HepG2 (cell line): ENCODE measurements around the gene CH25H. TPM values are rescaled to one million over a fixed set of nuclear protein-coding genes. Genes with fewer than 3 reads are reported as not detected.
A peak's percentile ranks its signal among the peaks of the same experiment; 100 is the strongest.

Experiments
- ATAC-seq: fragments of 200-7000 bp; cut with Tn5 transposase; 3 replicates; pipeline ENCODE4 v1.9.1; 2020; ENCODE audit warnings: mild to moderate bottlenecking, moderate library complexity
- BruUV-seq: library from RNA; stranded (reverse); fragments of 400-500 nt; replicated peaks from 2 replicates; lab custom pipeline; 2021; lab: Mats Ljungman, UMichigan
- CTCF ChIA-PET: fragments of 300-600 bp; formaldehyde crosslinking; extraction: SDS; loops from one replicate; lab custom pipeline; 2021; ENCODE audit warnings: low total read pairs, inconsistent platforms, low intra/inter-chr PET ratio; lab: Yijun Ruan, JAX
- POLR2A ChIA-PET: fragments of 350-600 bp; sonication (Branson Sonifier 250); formaldehyde crosslinking; loops from one replicate; lab custom pipeline; 2020; ENCODE audit warnings: antibody characterized with exemption, inconsistent platforms; lab: Yijun Ruan, JAX
- DNase-seq: peaks from one replicate; pipeline ENCODE4 v3.0.0-alpha.2; 2015; ENCODE audit warnings: low spot score
- FAIRE-seq: peaks from 3 replicates; lab custom pipeline; 2011; peaks lifted over from hg19 to GRCh38; lab: Jason Lieb, UNC
- H2AFZ ChIP-seq: one replicate; pipeline ENCODE4 v1.6.1; 2011; ENCODE audit warnings: low read length, inconsistent platforms
- H3K27ac ChIP-seq: fragments of 300-600 bp; 3 replicates; pipeline ENCODE4 v1.8.0; 2011; ENCODE audit warnings: mixed run types, mild to moderate bottlenecking, mixed read lengths, low read length, inconsistent platforms; ENCODE audit not compliant: insufficient read depth; ENCODE audit errors: extremely low read length
- H3K27me3 ChIP-seq, 2 experiments: fragments of 200-600 bp in 1 of 2; 2 replicates in 1 of 2; 3 replicates in 1 of 2; pipeline versions ENCODE4 v1.6.0 to v1.8.0; 2011; ENCODE audit warnings: low read length in 2 of 2, mild to moderate bottlenecking in 2 of 2, moderate library complexity in 2 of 2, inconsistent platforms in 1 of 2; ENCODE audit not compliant: insufficient read depth in 2 of 2, control insufficient read depth in 1 of 2
- H3K36me3 ChIP-seq, 2 experiments: fragments of 200-600 bp in 1 of 2; replicated peaks in 1 of 2; 2 replicates in 1 of 2; 3 replicates in 1 of 2; pipeline versions ENCODE4 v1.5.1 to v1.8.0; 2011; ENCODE audit warnings: low read length in 2 of 2, inconsistent platforms in 1 of 2; ENCODE audit not compliant: insufficient read depth in 2 of 2, control insufficient read depth in 1 of 2
- H3K4me1 ChIP-seq: 2 replicates; pipeline ENCODE4 v1.5.1; 2012; ENCODE audit warnings: low read length, inconsistent platforms; ENCODE audit not compliant: insufficient read depth
- H3K4me2 ChIP-seq: 2 replicates; pipeline ENCODE4 v1.6.0; 2011; ENCODE audit warnings: low read depth, low read length, inconsistent platforms
- H3K4me3 ChIP-seq, 3 experiments: fragments of 200-600 bp in 1 of 3; sonication (generic), shearing (Covaris generic) in 1 of 3; replicated peaks in 1 of 3; 2 replicates each; pipeline ENCODE4 v1.5.1; 2011 to 2016; ENCODE audit warnings: low read length in 3 of 3, inconsistent platforms in 2 of 3, low read depth in 2 of 3, mild to moderate bottlenecking in 2 of 3, control low read depth in 1 of 3, mixed read lengths in 1 of 3; ENCODE audit not compliant: insufficient read depth in 1 of 3
- H3K79me2 ChIP-seq: one replicate; pipeline ENCODE4 v1.6.1; 2011; ENCODE audit warnings: low read length, inconsistent platforms; ENCODE audit not compliant: insufficient read depth
- H3K9ac ChIP-seq: 2 replicates; pipeline ENCODE4 v1.6.0; 2011; ENCODE audit warnings: mild to moderate bottlenecking, low read depth, low read length, inconsistent platforms; ENCODE audit not compliant: insufficient read depth
- H3K9me3 ChIP-seq: 2 replicates; pipeline ENCODE4 v1.5.1; 2012; ENCODE audit warnings: mild to moderate bottlenecking, low read length
- H4K20me1 ChIP-seq: 2 replicates; pipeline ENCODE4 v1.6.0; 2011; ENCODE audit warnings: inconsistent platforms, mild to moderate bottlenecking, low read length, moderate library complexity; ENCODE audit not compliant: insufficient read depth
- ATAD3A ChIP-seq: sonication (generic); formaldehyde crosslinking; IDR thresholded peaks from 2 replicates; pipeline ENCODE4 v1.4.0; 2020; ENCODE audit warnings: missing genetic modification reagents
- BRCA1 ChIP-seq: sonication (generic); formaldehyde crosslinking; IDR thresholded peaks from 2 replicates; pipeline ENCODE4 v1.4.0; 2020; ENCODE audit warnings: missing genetic modification reagents
- CCAR2 ChIP-seq: fragments of 200-400 bp; formaldehyde crosslinking; optimal IDR thresholded peaks from 2 replicates; pipeline ENCODE3; 2018; ENCODE audit warnings: low read depth, mild to moderate bottlenecking, low read length, moderate library complexity
- CTCF ChIP-seq: sonication (generic); formaldehyde crosslinking; IDR thresholded peaks from 2 replicates; pipeline ENCODE4 v1.5.0; 2020; ENCODE audit warnings: mild to moderate bottlenecking, missing genetic modification reagents, moderate library complexity
- FOSL1 ChIP-seq: sonication (generic); formaldehyde crosslinking; IDR thresholded peaks from 2 replicates; pipeline ENCODE4 v1.9.0; 2021; ENCODE audit warnings: missing genetic modification reagents, borderline replicate concordance
- HOXD1 ChIP-seq: sonication (generic); formaldehyde crosslinking; IDR thresholded peaks from 2 replicates; pipeline ENCODE4 v1.5.0; 2020; ENCODE audit warnings: missing genetic modification reagents
- MXD4 ChIP-seq: IDR thresholded peaks from 2 replicates; pipeline ENCODE4 v1.6.1; 2016; ENCODE audit warnings: mild to moderate bottlenecking, missing biosample characterization, missing genetic modification reagents
- MYNN ChIP-seq: sonication (generic); formaldehyde crosslinking; IDR thresholded peaks from 2 replicates; pipeline ENCODE4 v1.4.0; 2020; ENCODE audit warnings: mild to moderate bottlenecking, low read depth, missing genetic modification reagents
- SNAI1 ChIP-seq: sonication (generic); formaldehyde crosslinking; IDR thresholded peaks from 2 replicates; pipeline ENCODE4 v1.5.0; 2020; ENCODE audit warnings: mild to moderate bottlenecking, missing genetic modification reagents, borderline replicate concordance
- SNAPC2 ChIP-seq: sonication (generic); formaldehyde crosslinking; IDR thresholded peaks from 2 replicates; pipeline ENCODE4 v1.8.1; 2022; ENCODE audit warnings: mild to moderate bottlenecking, missing genetic modification reagents
- STAG1 ChIP-seq: sonication (generic); formaldehyde crosslinking; IDR thresholded peaks from 2 replicates; pipeline ENCODE4 v1.4.0; 2020; ENCODE audit warnings: missing genetic modification reagents
- ZNF12 ChIP-seq: sonication (generic); formaldehyde crosslinking; IDR thresholded peaks from 2 replicates; pipeline ENCODE4 v1.5.0; 2020; ENCODE audit warnings: missing genetic modification reagents
- ZNF431 ChIP-seq: sonication (generic); formaldehyde crosslinking; IDR thresholded peaks from 2 replicates; pipeline ENCODE4 v1.9.0; 2022; ENCODE audit warnings: missing genetic modification reagents, low read depth, mild to moderate bottlenecking, borderline replicate concordance
- ZNF501 ChIP-seq: sonication (generic); formaldehyde crosslinking; IDR thresholded peaks from 2 replicates; pipeline ENCODE4 v1.5.1; 2020; ENCODE audit warnings: mild to moderate bottlenecking, moderate library complexity, missing genetic modification reagents
- WGBS: methylation state at CpG from one replicate; pipeline ENCODE4 v1.1.6; 2017; ENCODE audit warnings: low lambda C conversion rate; 5-methylcytosine and 5-hydroxymethylcytosine counted together
- in situ Hi-C: cut with HindIII; loops from 2 replicates; pipeline ENCODE4 v1.10.0; 2017; ENCODE audit warnings: low pct_unique_long_range_greater_than_20kb; ENCODE audit not compliant: extremely low pct_ligation_motif_present
- intact Hi-C: fragments of 100-400 bp; cut with micrococcal nuclease; formaldehyde crosslinking; loops from one replicate; pipeline ENCODE4 v1.10.0; 2022; ENCODE audit not compliant: unreplicated experiment
- polyA plus RNA-seq, 8 experiments: library from polyadenylated mRNA; depleted of rRNA in 3 of 8; stranded (reverse) in 7 of 8; unstranded in 1 of 8; fragments of >200 nt; fragmentation: Illumina TruSeq in 4 of 8; extraction: Trizol in 4 of 8; gene quantifications; 2 replicates each; pipeline versions ENCODE4 v1.2.1 to v1.2.3, GENCODE V29; 2011 to 2016; ENCODE audit warnings: low read depth in 4 of 8, missing spikeins in 1 of 8, mixed read lengths in 1 of 8; ENCODE audit not compliant: insufficient read depth in 1 of 8
- total RNA-seq, 5 experiments: library from RNA; depleted of rRNA; stranded (reverse); fragments of >200 nt; fragmentation: Illumina TruSeq; extraction: Trizol; gene quantifications; 2 replicates each; pipeline ENCODE4 v1.2.3, GENCODE V29; 2016; ENCODE audit warnings: low read depth in 1 of 5

CH25H gene
- total and polyA plus RNA-seq, 2 of the 13 experiments (the other 11 are each of a cell fraction or from before 2014, with no cell fraction given) = not detected

GRCh38 chr10:89214566-89215165, 7.5 kb upstream of the CH25H start:
- H3K9ac ChIP-seq = no peak overlapping the region
- intact Hi-C loops = no loop called here
- 91% methylated on average over 8 of the region's 8 CpGs for WGBS
- BruUV-seq = no TSS peak
- ChIA-PET POLR2A (no interaction called here), CTCF (interaction anchor here (3.7 kb wide), 1 partner anchor 185 kb away, joined by 17 read pairs; no protein-coding TSS in a partner anchor)
- ATAC-seq (no peak), DNase-seq (no peak), FAIRE-seq (no peak)
- H2AFZ ChIP-seq = no peak overlapping the region
- H3K79me2 ChIP-seq = no peaks in the 10 kb centered on the region
- peaks cover 1 to 6% of the 10 kb centered on the region in 2 experiments; a peak in 2 of 5 replicates for H3K27me3 ChIP-seq
- no peak overlapping the region for H3K27ac ChIP-seq
- H3K9me3 ChIP-seq = no peaks in the 10 kb centered on the region
- no peaks in the 10 kb centered on the region for H3K4me1 ChIP-seq
- peaks cover 1 to 19% of the 10 kb centered on the region in 2 experiments; a peak in 2 of 5 replicates for H3K36me3 ChIP-seq
- H4K20me1 ChIP-seq = peaks cover 6% of the 10 kb centered on the region; the same call in 1 of the 2 replicates
- H3K4me2 ChIP-seq = no peak overlapping the region
- TF ChIP-seq STAG1 (CRISPR knock-in tag) = no peak
- in situ Hi-C loops = loop anchor here (25.0 kb wide), 1 partner anchor 377 kb away; no protein-coding TSS in a partner anchor
- no peak overlapping the region for H3K4me3 ChIP-seq

GRCh38 chr10:89213191-89213808, 6.2 kb upstream of the CH25H start:
- peaks cover 1 to 19% of the 10 kb centered on the region in 2 experiments; a peak in 2 of 5 replicates for H3K36me3 ChIP-seq
- H3K9me3 ChIP-seq = no peaks in the 10 kb centered on the region
- in situ Hi-C loops (loop anchor here (25.0 kb wide), 1 partner anchor 376 kb away; no protein-coding TSS in a partner anchor), intact Hi-C loops (loop anchor here (1.0 kb wide), 2 partner anchors 184 to 278 kb away; no protein-coding TSS in a partner anchor)
- WGBS = 52% methylated on average over 8 of the region's 8 CpGs
- CTCF ChIA-PET = interaction anchor here (1.1 to 3.7 kb wide), 3 partner anchors 179 to 278 kb away, joined by 3 to 17 read pairs (median 10); no protein-coding TSS in a partner anchor
- ATAC-seq = peak; percentile 57; the same call in 2 of the 3 replicates
- FAIRE-seq = peak; percentile 30
- H3K9ac ChIP-seq = no peak overlapping the region
- no TSS peak for BruUV-seq
- H3K27me3 ChIP-seq = peaks cover 1 to 17% of the 10 kb centered on the region in 2 experiments; a peak in 3 of 5 replicates
- no peak overlapping the region for H3K4me3 ChIP-seq
- H3K4me1 ChIP-seq = peaks cover 2% of the 10 kb centered on the region
- DNase-seq = peak; percentile 13
- H3K4me2 ChIP-seq = no peak overlapping the region
- POLR2A ChIA-PET = no interaction called here
- H3K27ac ChIP-seq = no peak overlapping the region
- H2AFZ ChIP-seq = no peak overlapping the region
- no peaks in the 10 kb centered on the region for H3K79me2 ChIP-seq
- H4K20me1 ChIP-seq = peaks cover 6% of the 10 kb centered on the region; the same call in 1 of the 2 replicates
- TF ChIP-seq FOSL1 (CRISPR knock-in tag) = no peak
- no peak for TF ChIP-seq ZNF501 (CRISPR knock-in tag)
- no peak for TF ChIP-seq BRCA1 (CRISPR knock-in tag)
- TF ChIP-seq ZNF12 (CRISPR knock-in tag) = no peak
- no peak for TF ChIP-seq MXD4 (CRISPR knock-in tag)
- no peak for TF ChIP-seq SNAI1 (CRISPR knock-in tag)
- no peak for TF ChIP-seq HOXD1 (CRISPR knock-in tag)
- no peak for TF ChIP-seq ZNF431 (CRISPR knock-in tag)
- TF ChIP-seq MYNN (CRISPR knock-in tag) = no peak
- no peak for TF ChIP-seq ATAD3A (CRISPR knock-in tag)
- peak; percentile 63 for TF ChIP-seq CTCF
- no peak for TF ChIP-seq CCAR2
- TF ChIP-seq SNAPC2 (CRISPR knock-in tag) = no peak
